DOHH2 (cell line): Measurements from ENCODE around the gene TRAPPC2L.
A peak's percentile ranks its signal among the peaks of the same experiment; 100 is the strongest.

ENCODE experiments used
- H3F3A ChIP-seq: fragments of 200-600 bp; sonication (generic), shearing (Covaris generic); 2 replicates; pipeline ENCODE4 v1.6.0; 2016; ENCODE audit warnings: antibody characterized with exemption, mild to moderate bottlenecking; ENCODE audit not compliant: control insufficient read depth, insufficient read depth
- H3K27ac ChIP-seq: fragments of 200-600 bp; sonication (generic); 2 replicates; pipeline ENCODE4 v1.5.1; 2014; ENCODE audit warnings: low read depth, mild to moderate bottlenecking, low read length, moderate library complexity
- H3K27me3 ChIP-seq: fragments of 200-600 bp; sonication (generic); 2 replicates; pipeline ENCODE4 v1.6.1; 2014; ENCODE audit warnings: mild to moderate bottlenecking, low read length, mixed read lengths; ENCODE audit not compliant: control insufficient read depth
- H3K36me3 ChIP-seq: fragments of 200-600 bp; sonication (generic); 2 replicates; pipeline ENCODE4 v1.6.1; 2014; ENCODE audit warnings: mild to moderate bottlenecking, low read length, moderate library complexity, mixed read lengths; ENCODE audit not compliant: control insufficient read depth
- H3K4me1 ChIP-seq: fragments of 200-600 bp; sonication (generic); 2 replicates; pipeline ENCODE4 v1.6.1; 2014; ENCODE audit warnings: mild to moderate bottlenecking, low read length, mixed read lengths; ENCODE audit not compliant: control insufficient read depth
- H3K4me2 ChIP-seq: fragments of 200-600 bp; sonication (generic); 2 replicates; pipeline ENCODE4 v1.6.0; 2014; ENCODE audit warnings: mild to moderate bottlenecking, low read length, moderate library complexity
- H3K4me3 ChIP-seq: fragments of 200-600 bp; sonication (generic); 2 replicates; pipeline ENCODE4 v1.5.1; 2014; ENCODE audit warnings: mild to moderate bottlenecking, low read length, mixed read lengths
- H3K79me2 ChIP-seq: fragments of 200-600 bp; sonication (generic); 2 replicates; pipeline ENCODE4 v1.6.1; 2014; ENCODE audit warnings: mild to moderate bottlenecking, low read length, mixed read lengths; ENCODE audit not compliant: control insufficient read depth
- H3K9me2 ChIP-seq: fragments of 200-600 bp; sonication (generic); replicated peaks from 2 replicates; pipeline ENCODE4 v1.6.1; 2014; ENCODE audit warnings: mild to moderate bottlenecking, low read length, mixed read lengths; ENCODE audit not compliant: control insufficient read depth
- H3K9me3 ChIP-seq: fragments of 200-600 bp; sonication (generic); 2 replicates; pipeline ENCODE4 v1.6.1; 2014; ENCODE audit warnings: antibody characterized with exemption, low read length, mixed read lengths; ENCODE audit not compliant: control insufficient read depth, insufficient read depth
- H4K20me1 ChIP-seq: fragments of 200-600 bp; sonication (generic); 2 replicates; pipeline ENCODE4 v1.6.0; 2014; ENCODE audit warnings: low read depth, mild to moderate bottlenecking, antibody characterized with exemption, low read length, moderate library complexity; ENCODE audit not compliant: control insufficient read depth, insufficient read depth
- CTCF ChIP-seq: fragments of 200-600 bp; sonication (generic); IDR thresholded peaks from one replicate; pipeline ENCODE4 v1.5.1; 2014; ENCODE audit warnings: antibody characterized with exemption, mild to moderate bottlenecking, low read depth, low read length; ENCODE audit not compliant: poor library complexity, severe bottlenecking
- EZH2phosphoT487 ChIP-seq: fragments of 200-600 bp; sonication (generic); IDR thresholded peaks from 2 replicates; pipeline ENCODE4 v1.6.1; 2017; ENCODE audit warnings: borderline replicate concordance, mild to moderate bottlenecking, antibody characterized with exemption, low read length, moderate library complexity, mixed read lengths

TRAPPC2L gene

GRCh38 chr16:88857728-88858339 is 907 bp downstream of the TRAPPC2L start:
- Histone ChIP-seq H3K9me2 (no peaks in the 10 kb centered on the region), H3K79me2 (peaks cover 14% of the 10 kb centered on the region), H3F3A (peaks cover 7% of the 10 kb centered on the region), H4K20me1 (no peaks in the 10 kb centered on the region), H3K9me3 (no peaks in the 10 kb centered on the region), H3K27ac (no peak overlapping the region), H3K27me3 (no peaks in the 10 kb centered on the region), H3K4me1 (peaks cover 30% of the 10 kb centered on the region), H3K4me3 (peak overlapping the region; percentile 77), H3K36me3 (peaks cover 21% of the 10 kb centered on the region), H3K4me2 (peak overlapping the region; percentile 67)
- TF ChIP-seq CTCF (peak; percentile 88), EZH2phosphoT487 (no peak)

DNA sequence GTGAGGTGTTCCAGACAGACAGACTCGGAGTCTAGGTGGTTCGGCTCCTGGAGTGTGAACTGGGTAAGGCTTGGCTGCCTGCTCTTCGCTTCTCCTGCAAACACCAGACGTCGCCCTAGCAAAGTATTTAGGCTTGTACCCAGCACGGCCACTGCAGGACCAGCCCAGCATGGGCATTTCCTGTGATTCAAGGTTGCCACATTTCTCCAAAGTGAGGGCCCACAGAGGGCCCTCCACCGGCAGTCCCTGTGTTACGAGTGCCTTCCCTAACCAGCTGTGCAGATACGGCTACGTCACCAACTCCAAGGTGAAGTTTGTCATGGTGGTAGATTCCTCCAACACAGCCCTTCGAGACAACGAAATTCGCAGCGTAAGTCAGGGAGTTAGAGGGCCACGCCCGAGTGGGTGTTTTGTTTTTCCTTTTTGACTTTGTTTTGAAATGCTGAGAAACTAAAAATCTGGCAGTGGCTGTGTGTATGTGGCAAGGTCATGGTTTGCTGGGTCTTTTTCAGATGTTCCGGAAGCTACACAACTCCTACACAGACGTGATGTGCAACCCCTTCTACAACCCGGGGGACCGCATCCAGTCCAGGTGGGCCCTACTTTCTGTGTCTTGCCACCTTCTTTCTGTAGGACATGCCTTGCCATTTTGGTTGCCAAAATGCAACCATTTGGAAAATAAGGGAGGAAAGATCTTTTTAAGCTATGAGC is 2.6 kb downstream of the TRAPPC2L start:
- Histone ChIP-seq H3K4me1 (peaks cover 29% of the 10 kb centered on the region), H3K9me3 (no peaks in the 10 kb centered on the region), H3K36me3 (peaks cover 21% of the 10 kb centered on the region), H3F3A (peaks cover 7% of the 10 kb centered on the region), H3K9me2 (no peaks in the 10 kb centered on the region), H4K20me1 (no peaks in the 10 kb centered on the region), H3K27ac (no peak overlapping the region), H3K4me2 (no peak overlapping the region), H3K4me3 (no peak overlapping the region), H3K79me2 (peaks cover 14% of the 10 kb centered on the region), H3K27me3 (no peaks in the 10 kb centered on the region)
- TF ChIP-seq EZH2phosphoT487 (no peak), CTCF (no peak)

- Histone ChIP-seq H4K20me1 (no peaks in the 10 kb centered on the region), H3F3A (no peaks in the 10 kb centered on the region), H3K27ac (no peak overlapping the region), H3K36me3 (peaks cover 21% of the 10 kb centered on the region), H3K9me3 (no peaks in the 10 kb centered on the region), H3K4me2 (no peak overlapping the region), H3K4me3 (no peak overlapping the region), H3K4me1 (peaks cover 14% of the 10 kb centered on the region), H3K27me3 (no peaks in the 10 kb centered on the region), H3K9me2 (no peaks in the 10 kb centered on the region), H3K79me2 (peaks cover 14% of the 10 kb centered on the region)
- TF ChIP-seq CTCF (no peak), EZH2phosphoT487 (no peak)
These were observed 4.4 kb downstream of the TRAPPC2L start for GRCh38 chr16:88861359-88861758.
